DOHH2 (cell line): ENCODE data around the gene SMARCA1.

Source experiments
- H3F3A ChIP-seq: fragments of 200-600 bp; sonication (generic), shearing (Covaris generic); 2 replicates; pipeline ENCODE4 v1.6.0; 2016; ENCODE audit warnings: antibody characterized with exemption, mild to moderate bottlenecking; ENCODE audit not compliant: control insufficient read depth, insufficient read depth
- H3K27ac ChIP-seq: fragments of 200-600 bp; sonication (generic); 2 replicates; pipeline ENCODE4 v1.5.1; 2014; ENCODE audit warnings: low read depth, mild to moderate bottlenecking, low read length, moderate library complexity
- H3K27me3 ChIP-seq: fragments of 200-600 bp; sonication (generic); 2 replicates; pipeline ENCODE4 v1.6.1; 2014; ENCODE audit warnings: mild to moderate bottlenecking, low read length, mixed read lengths; ENCODE audit not compliant: control insufficient read depth
- H3K36me3 ChIP-seq: fragments of 200-600 bp; sonication (generic); 2 replicates; pipeline ENCODE4 v1.6.1; 2014; ENCODE audit warnings: mild to moderate bottlenecking, low read length, moderate library complexity, mixed read lengths; ENCODE audit not compliant: control insufficient read depth
- H3K4me1 ChIP-seq: fragments of 200-600 bp; sonication (generic); 2 replicates; pipeline ENCODE4 v1.6.1; 2014; ENCODE audit warnings: mild to moderate bottlenecking, low read length, mixed read lengths; ENCODE audit not compliant: control insufficient read depth
- H3K4me2 ChIP-seq: fragments of 200-600 bp; sonication (generic); 2 replicates; pipeline ENCODE4 v1.6.0; 2014; ENCODE audit warnings: mild to moderate bottlenecking, low read length, moderate library complexity
- H3K4me3 ChIP-seq: fragments of 200-600 bp; sonication (generic); 2 replicates; pipeline ENCODE4 v1.5.1; 2014; ENCODE audit warnings: mild to moderate bottlenecking, low read length, mixed read lengths
- H3K79me2 ChIP-seq: fragments of 200-600 bp; sonication (generic); 2 replicates; pipeline ENCODE4 v1.6.1; 2014; ENCODE audit warnings: mild to moderate bottlenecking, low read length, mixed read lengths; ENCODE audit not compliant: control insufficient read depth
- H3K9me2 ChIP-seq: fragments of 200-600 bp; sonication (generic); replicated peaks from 2 replicates; pipeline ENCODE4 v1.6.1; 2014; ENCODE audit warnings: mild to moderate bottlenecking, low read length, mixed read lengths; ENCODE audit not compliant: control insufficient read depth
- H3K9me3 ChIP-seq: fragments of 200-600 bp; sonication (generic); 2 replicates; pipeline ENCODE4 v1.6.1; 2014; ENCODE audit warnings: antibody characterized with exemption, low read length, mixed read lengths; ENCODE audit not compliant: control insufficient read depth, insufficient read depth
- H4K20me1 ChIP-seq: fragments of 200-600 bp; sonication (generic); 2 replicates; pipeline ENCODE4 v1.6.0; 2014; ENCODE audit warnings: low read depth, mild to moderate bottlenecking, antibody characterized with exemption, low read length, moderate library complexity; ENCODE audit not compliant: control insufficient read depth, insufficient read depth
- CTCF ChIP-seq: fragments of 200-600 bp; sonication (generic); IDR thresholded peaks from one replicate; pipeline ENCODE4 v1.5.1; 2014; ENCODE audit warnings: antibody characterized with exemption, mild to moderate bottlenecking, low read depth, low read length; ENCODE audit not compliant: poor library complexity, severe bottlenecking
- EZH2phosphoT487 ChIP-seq: fragments of 200-600 bp; sonication (generic); IDR thresholded peaks from 2 replicates; pipeline ENCODE4 v1.6.1; 2017; ENCODE audit warnings: borderline replicate concordance, mild to moderate bottlenecking, antibody characterized with exemption, low read length, moderate library complexity, mixed read lengths

The SMARCA1 gene

DNA sequence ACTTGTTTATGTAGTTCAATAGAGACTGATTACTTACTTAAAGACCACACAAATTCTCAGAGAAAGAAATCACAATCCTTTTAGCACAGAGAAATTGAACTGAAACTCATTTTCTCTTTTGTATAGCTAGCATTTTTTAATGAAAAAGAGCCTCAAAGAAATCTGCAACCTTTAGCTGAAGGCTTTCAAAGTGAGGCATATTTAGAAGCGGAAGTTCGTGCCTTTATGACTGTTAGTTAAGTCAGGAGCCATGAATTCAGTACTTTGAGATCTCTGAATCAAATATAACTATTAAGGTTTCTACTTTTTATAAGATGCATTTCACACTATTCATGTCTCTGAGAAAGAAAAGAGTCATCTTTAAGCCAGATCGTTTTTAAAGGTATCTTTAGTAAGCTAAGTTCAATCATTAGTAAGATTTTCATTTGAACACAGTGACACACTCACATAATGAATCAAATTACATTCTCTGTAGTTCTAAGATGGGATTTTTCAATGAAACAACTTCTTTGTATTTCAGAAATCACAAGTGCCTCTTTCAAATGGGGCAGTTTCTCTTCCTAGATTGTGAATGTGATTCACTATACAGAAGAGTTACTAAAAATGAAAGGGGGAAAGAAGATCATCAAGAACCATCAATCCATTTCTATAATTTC lies 61.4 kb downstream of the SMARCA1 start:
- Histone ChIP-seq H3K4me2 (no peak overlapping the region), H3K27ac (no peak overlapping the region), H3F3A (no peaks in the 10 kb centered on the region), H3K4me3 (no peak overlapping the region), H3K79me2 (no peaks in the 10 kb centered on the region), H4K20me1 (no peaks in the 10 kb centered on the region), H3K9me2 (no peaks in the 10 kb centered on the region), H3K9me3 (no peaks in the 10 kb centered on the region), H3K4me1 (no peaks in the 10 kb centered on the region), H3K27me3 (no peaks in the 10 kb centered on the region), H3K36me3 (no peaks in the 10 kb centered on the region)
- TF ChIP-seq CTCF (no peak), EZH2phosphoT487 (no peak)

DNA sequence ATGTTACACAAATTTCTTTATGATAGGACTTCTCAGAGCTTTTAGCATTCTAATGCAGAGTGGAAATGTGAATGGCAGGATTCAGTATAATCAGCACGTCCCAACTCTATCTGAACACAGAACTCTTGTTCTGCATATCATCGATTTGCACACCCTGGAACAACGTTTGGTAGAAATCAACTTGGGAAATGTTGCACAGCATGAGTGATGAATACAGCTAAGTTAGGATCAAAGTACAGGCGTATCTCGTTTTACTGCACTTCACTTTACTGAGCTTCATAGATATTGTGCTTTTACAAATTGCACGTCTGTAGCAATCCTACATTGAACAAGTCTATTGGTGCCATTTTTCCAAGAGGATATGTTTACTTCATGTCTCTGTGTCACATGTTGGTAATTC lies 70.8 kb downstream of the SMARCA1 start:
- Histone ChIP-seq H3K27ac (no peak overlapping the region), H3K9me3 (no peaks in the 10 kb centered on the region), H4K20me1 (no peaks in the 10 kb centered on the region), H3K4me3 (no peak overlapping the region), H3K9me2 (no peaks in the 10 kb centered on the region), H3K27me3 (no peaks in the 10 kb centered on the region), H3K79me2 (no peaks in the 10 kb centered on the region), H3K4me1 (no peaks in the 10 kb centered on the region), H3K4me2 (no peak overlapping the region), H3F3A (no peaks in the 10 kb centered on the region), H3K36me3 (no peaks in the 10 kb centered on the region)
- TF ChIP-seq CTCF (no peak), EZH2phosphoT487 (no peak)

- TF ChIP-seq EZH2phosphoT487: no peak
- TF ChIP-seq CTCF: no peak
Measured at GRCh38 chrX:129450123-129450522, 73.2 kb downstream of the SMARCA1 start.

More at GRCh38 chrX:129450123-129450522, 73.2 kb downstream of the SMARCA1 start:
- H3K9me3 ChIP-seq: no peaks in the 10 kb centered on the region
- H4K20me1 ChIP-seq: no peaks in the 10 kb centered on the region
- H3F3A ChIP-seq: no peaks in the 10 kb centered on the region
- no peaks in the 10 kb centered on the region for H3K27me3 ChIP-seq
- H3K4me1 ChIP-seq: no peaks in the 10 kb centered on the region
- no peak overlapping the region for H3K27ac ChIP-seq
- H3K79me2 ChIP-seq: no peaks in the 10 kb centered on the region
- H3K4me2 ChIP-seq: no peak overlapping the region
- H3K36me3 ChIP-seq: no peaks in the 10 kb centered on the region
- no peak overlapping the region for H3K4me3 ChIP-seq
- H3K9me2 ChIP-seq: no peaks in the 10 kb centered on the region
